NCI-H2029 treated with DMSO at 0.1 percent for 48 hours (cell line): ENCODE results near the gene COMP.
A peak's percentile ranks its signal among the peaks of the same experiment; 100 is the strongest.
"Not testable (repeated sequence)": the region's sequence is repeated elsewhere in the genome, so short reads cannot be mapped to it uniquely, and the experiment has no call there.

Experiments used
- DNase-seq: peaks from one replicate; lab custom pipeline; 2025; lab: John Stamatoyannopoulos, UW

COMP gene

DNA sequence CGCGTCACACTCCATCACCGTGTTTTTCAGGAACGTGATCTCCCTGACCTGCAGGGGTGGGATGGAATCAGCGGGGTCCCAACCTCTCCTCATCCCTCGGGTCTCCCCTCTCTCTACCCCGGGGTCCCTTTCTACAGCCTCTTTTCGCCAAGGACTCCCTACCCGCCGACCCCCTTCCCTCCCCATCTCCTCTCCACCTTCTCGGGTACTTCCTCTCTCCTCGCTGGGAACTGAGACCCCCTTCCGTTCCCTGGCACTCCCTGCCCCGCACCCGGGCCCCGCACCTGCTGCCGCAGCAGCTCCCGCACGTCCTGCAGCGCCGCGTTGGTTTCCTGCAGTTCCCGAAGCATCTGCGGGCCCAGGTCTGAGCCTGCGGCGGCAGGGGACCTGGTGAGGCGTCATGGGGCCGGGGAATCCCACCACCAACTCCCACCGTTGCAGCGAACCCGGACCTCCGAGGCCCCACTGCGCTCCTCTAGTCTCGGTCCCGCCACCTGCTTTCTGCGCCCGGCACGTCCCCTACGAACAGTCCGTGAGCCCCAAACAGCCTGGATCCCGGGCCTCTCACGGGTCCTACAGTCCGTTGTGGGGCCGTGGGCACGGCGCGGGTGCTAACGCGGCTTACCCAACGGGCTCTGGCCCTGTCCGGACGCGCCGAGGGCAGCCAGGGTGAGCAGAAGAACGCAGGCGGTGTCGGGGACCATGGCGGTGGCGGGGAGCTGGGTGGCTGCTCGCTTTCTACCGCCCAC lies at the start of gene COMP:
Gene COMP, minus strand, starts transcription at position 740 of the 749 bp plus-strand sequence. Its CDS starts 36 bp downstream, at position 704.
- no peak for DNase-seq

- DNase-seq, result no peak
These were observed 49.5 kb upstream of the COMP start for GRCh38 chr19:18840288-18841267.

DNA sequence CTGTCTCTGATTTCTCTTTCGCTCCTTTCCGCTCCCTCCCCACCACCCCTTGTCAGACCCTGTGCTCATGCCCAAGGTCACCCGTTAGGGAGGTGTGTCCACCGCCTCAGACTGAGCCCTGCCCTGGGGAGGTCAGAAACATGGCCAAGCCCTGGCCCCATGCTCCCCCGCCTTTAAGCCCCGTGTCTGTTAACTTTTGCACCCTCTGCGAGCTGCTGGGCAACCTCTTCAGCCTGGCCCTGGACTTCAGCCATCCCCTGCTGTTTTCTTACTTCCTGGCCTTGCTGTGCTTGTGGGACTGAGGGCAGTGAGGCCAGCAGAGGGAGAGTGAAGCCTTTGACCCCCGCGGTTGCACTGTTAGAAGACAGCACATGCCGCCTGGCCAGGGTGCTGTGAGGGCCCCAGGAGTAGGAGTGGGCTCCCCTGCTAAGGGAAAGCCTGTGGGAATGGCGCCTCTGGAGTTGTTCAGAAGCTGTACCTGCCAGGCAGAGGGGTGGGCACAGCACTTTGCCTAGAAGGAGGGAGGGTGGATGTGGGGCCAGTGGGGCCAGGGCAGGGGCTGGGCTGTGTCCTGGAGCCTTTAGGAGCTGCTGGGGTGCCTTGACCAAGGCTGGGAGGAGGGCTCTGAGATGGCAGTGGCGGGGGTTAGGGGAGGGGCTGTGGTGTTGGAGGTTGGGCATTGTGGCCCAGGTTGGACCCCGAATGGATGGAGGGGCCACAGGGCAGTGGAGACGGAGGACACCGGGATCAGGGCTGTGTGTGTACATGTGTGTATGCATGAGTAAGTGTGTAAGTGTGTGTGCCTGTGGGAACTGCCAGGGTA lies 48.6 kb upstream of the COMP start:
- no peak for DNase-seq

DNA sequence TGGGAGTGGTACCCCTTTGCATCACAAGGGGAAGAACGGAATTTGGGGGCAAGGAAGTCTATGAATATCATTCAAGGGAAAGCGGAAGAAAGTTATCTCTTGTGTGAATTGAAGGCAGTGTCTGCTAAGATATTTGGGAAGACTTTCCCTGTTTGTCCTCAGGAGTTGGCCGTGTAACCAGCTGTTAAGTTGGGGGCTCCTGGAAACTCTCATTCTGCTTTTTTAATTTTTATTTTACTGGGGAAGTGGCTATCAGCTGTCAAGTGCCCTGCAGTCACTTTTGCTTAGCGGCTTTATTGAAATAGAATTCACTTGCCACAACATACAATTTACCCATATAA lies 43.5 kb upstream of the COMP start:
- no peak for DNase-seq

DNA sequence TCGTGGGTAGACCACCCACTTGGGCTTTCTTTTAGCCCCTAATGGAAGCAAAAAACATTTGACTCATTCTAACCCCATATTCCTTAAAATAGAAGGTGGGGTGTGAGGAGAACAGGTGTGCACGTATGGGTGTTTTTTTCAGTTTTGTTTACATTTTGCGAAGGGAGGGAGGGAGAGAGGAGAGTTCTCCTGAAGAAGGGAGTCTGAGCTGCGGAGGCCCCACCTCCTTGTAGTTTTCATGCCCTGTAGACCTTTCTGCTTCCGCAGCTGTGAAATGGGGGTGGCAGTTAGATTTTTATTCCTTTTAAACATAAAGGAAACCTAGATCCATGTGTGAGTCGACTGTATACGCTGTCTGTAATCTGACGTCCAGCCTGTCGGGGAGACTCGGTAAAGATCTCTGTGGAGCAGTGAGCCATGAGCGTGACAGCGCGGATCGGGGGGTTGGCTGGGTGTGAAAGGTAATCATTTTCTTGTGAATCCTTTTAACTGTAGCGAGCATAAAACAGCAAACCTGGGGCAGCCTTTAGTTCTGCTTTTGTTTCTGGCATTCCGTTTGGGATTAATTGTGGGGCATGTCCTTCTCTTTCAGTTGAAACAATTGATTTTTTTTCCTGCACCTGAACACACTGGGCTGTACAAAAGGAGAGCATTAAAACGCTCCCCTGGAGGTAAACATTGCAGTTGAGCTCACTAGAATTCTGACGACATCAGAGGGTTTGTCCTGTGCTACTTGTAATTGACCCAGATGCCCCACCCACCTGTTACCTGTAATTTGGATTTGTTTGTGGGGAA lies 42.9 kb upstream of the COMP start:
- DNase-seq, result peak; percentile 33

DNA sequence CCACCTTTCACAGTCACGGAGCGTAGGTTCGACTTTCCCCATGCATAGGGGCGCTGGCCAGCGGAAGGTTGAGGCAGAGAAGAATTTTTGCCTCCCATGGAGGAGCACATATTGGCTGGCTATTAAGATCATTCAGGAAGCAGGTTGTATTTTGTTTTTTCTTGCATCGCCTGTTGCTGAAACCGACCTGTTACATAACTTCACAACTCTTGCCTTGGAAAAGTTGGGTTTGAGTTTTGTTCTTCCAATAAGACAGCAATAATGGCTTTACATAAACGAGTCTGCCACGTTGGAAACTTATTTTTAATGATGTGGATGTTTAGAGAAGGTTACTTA lies 42.0 kb upstream of the COMP start:
- DNase-seq, result no peak

DNA sequence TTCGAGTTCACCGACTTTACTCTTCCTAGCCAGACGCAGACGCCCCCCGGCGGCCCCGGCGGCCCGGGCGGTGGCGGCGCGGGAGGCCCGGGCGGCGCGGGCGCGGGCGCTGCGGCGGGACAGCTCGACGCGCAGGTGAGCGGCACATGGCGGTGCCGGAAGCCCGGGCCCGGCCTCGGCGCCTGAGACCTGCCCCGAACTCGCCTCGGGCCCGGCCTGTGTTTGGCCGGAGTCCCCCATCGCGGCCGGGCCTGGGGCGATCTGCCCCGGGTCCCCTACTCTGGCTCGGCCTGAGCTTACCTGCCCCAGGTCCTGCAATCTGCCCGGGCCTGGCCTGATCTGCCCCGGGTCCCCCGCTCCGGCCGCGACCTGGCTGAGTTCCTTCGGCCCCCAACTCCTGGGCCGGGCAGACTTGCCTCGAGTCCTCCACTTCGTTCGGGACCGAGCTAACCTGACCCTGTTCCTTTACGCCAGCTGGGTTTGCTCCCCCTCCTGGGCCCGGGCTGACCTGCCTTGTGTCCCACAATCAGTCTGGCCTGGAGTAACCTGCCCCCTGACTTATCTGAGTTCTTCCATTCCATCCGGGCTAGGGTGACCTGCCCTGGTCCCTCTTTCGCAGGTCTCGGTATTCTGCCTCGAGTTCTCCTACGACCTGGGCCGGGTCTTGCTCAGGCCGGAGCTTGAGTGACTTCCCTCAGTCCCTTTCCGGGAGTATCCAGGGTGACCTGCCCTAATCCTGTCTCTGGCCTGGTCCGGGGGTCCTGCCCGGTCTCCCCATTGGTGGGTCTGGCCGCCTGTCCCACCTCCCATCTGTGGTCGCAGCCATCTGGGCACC lies 41.4 kb upstream of the COMP start:
- no peak for DNase-seq

GRCh38 chr19:18831524-18832305 lies 40.6 kb upstream of the COMP start, which contains the start of gene UPF1:
UPF1 (plus strand) TSS chr19:18831959; CDS start chr19:18832210, 251 bp downstream.
- DNase-seq, result peak; percentile 16

- DNase-seq, result no peak
These were observed 39.4 kb upstream of the COMP start for GRCh38 chr19:18830488-18830887.

DNA sequence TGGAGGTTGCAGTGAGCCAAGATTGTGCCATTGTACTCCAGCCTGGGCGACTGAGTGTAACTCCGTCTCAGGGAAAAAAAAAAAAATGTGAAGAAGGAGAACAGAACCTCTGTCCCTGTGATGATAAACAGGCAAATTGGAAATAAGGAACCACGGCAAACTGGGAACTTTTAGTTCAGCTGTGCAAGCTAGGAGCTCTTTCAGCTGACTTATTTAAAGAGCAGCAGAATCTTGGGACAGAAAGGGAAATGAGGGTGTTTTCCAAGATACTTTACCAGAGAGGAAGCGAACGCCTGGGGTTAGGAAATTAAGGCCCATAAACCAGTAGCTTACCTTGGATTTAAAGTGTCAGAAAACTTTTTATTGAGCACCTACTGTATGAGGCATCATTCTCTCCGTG lies 37.7 kb upstream of the COMP start:
- DNase-seq, result no peak

- no peak for DNase-seq
These were observed 26.5 kb upstream of the COMP start for GRCh38 chr19:18817574-18817973.

DNA sequence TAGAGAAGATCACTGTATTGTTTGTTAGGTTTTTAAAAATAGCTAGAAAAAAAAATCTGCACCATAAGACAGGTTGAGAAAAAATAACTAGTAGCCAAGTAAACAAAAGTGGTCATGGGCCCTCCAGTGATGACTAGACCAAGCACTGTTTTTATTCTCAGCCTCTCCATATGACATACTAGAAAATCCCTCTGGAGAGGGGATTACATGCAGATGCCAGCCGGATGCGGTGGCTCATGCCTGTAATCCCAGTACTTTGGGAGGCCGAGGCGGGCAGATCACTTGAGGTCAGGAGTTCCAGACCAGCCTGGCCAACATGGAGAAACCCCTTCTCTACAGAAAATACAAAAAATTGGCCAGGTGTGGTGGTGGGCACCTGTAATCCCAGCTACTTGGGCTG lies 25.5 kb upstream of the COMP start:
- not testable (repeated sequence) for DNase-seq

DNA sequence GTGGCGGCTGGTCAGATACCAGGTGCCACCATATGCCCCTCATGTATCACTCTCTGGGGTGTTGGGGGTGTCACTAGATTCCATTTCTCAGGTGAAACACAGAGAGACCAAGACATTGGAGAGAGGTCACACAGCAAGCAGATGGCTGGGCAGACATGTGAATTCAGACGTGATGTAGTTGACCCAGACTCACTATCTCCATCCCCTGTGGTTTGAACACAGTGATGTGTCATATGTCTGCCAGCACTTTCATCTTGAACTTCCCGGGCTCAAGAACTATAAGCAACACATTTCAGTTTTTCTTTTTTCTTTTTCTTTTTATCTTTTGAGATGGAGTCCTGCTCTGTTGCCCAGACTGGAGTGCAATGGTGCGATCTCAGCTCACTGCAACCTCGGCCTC lies 24.6 kb upstream of the COMP start:
- no peak for DNase-seq

DNA sequence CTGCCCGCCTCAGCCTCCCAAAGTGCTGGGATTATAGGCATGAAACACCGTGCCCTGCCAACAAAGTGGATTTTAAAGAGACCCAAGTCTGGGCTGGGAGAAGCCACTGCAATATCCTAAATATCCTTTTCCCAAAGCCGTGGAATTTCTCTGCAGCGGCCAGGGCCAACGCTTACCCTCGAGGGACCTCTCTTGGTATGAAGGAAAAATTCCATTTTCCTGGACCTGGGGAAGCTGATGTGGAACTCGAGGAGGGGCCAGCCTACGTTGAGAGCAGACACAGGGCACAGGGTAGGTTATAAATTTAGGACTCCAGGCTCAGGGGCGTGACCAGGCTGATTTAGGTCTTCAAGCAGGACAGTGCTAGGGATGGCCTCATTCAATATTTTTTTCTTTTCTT lies 23.0 kb upstream of the COMP start:
- no peak for DNase-seq

- not testable (repeated sequence) for DNase-seq
These were observed 20.5 kb upstream of the COMP start for GRCh38 chr19:18811638-18812037.

GRCh38 chr19:18809149-18809868 lies 18.2 kb upstream of the COMP start:
- DNase-seq, result no peak

DNA sequence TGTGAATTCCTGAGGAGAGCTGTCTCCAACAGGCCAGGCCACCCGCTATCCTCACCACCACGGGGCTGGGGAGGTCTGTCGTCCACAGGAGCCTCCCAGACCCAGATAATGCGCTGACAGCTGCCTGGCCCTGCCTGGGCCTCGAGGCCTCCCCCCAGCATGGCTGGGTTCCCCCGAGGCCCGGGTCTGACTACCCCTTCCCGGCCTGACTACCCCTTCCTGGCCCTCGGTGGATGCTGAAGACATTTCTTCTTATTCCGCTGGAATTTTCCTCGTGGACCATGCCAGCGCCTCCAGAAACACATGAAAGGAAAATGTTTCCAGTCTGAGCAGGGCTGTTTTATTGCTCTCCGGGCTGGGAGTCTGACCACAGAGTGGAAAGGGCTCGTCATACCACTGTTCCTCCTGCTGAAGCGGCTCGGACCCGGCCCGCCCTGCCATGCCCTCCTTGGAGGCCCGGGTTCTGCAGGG lies 16.8 kb upstream of the COMP start:
- DNase-seq, result no peak

DNA sequence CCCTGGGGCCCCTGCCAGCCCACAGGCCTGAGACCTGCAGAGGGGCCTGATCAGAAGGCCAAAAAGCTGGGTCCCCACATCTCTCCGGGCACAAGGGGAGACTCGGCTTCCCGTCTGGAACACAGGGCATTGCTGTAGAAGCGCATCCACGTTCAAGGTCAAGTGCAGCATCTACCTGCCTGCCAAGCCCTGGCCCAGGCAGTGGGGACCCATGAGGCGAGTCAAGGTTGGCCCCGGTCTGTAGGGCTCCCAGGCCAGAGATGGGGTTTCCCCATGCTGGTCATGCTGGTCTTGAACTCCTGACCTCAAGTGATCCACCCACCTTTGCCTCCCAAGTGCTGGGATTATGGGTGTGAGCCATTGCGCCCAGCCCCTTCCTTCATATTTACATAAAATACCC lies 13.5 kb upstream of the COMP start:
- no peak for DNase-seq

DNA sequence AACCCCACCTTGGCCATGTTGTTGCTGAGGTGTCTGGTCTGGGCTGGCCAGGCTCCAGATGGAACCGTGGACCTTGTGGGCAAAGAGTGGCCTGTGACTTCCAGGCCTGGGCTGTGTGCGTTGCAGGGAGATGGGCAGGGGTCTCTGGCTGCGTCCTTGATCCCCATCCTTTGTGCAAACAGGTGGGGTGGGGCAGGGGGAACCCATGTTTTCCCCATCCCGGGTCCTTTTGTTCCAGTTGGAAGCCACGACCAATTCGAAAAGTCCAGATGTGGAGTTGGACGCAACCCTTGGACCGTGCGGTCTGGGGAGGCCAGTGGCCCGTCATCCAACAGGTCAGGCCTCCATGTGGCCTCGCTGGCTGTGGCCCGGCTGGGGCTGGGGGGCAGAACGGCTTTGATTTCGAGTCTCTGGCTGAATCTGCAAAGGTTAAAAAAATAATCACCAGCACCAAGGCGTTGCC lies 13.1 kb upstream of the COMP start:
- no peak for DNase-seq
